Chondrocyte (in vitro differentiated cells): ENCODE data around the gene FGD3. TPM values are rescaled to one million over a fixed set of nuclear protein-coding genes. Genes with fewer than 3 reads are reported as not detected.

Experiments used
- DNase-seq: peaks from one replicate; pipeline ENCODE4 v3.0.0; 2021; ENCODE audit warnings: mixed read lengths, low spot score
- H3K27ac Mint-ChIP-seq: one replicate; pipeline ENCODE4 v1.8.0; 2021; ENCODE audit warnings: mild to moderate bottlenecking, moderate library complexity, mixed read lengths; ENCODE audit not compliant: unreplicated experiment
- H3K27me3 Mint-ChIP-seq: 2 replicates; pipeline ENCODE4 v1.8.0; 2021; ENCODE audit warnings: low read depth, mixed read lengths
- H3K36me3 Mint-ChIP-seq: 2 replicates; pipeline ENCODE4 v1.8.0; 2021; ENCODE audit warnings: low read depth, mixed read lengths
- H3K4me1 Mint-ChIP-seq: 2 replicates; pipeline ENCODE4 v1.8.0; 2021; ENCODE audit warnings: low read depth, mild to moderate bottlenecking, mixed read lengths
- H3K4me3 Mint-ChIP-seq: one replicate; pipeline ENCODE4 v1.8.0; 2021; ENCODE audit warnings: mild to moderate bottlenecking, moderate library complexity, mixed read lengths; ENCODE audit not compliant: unreplicated experiment
- H3K9me3 Mint-ChIP-seq: 2 replicates; pipeline ENCODE4 v1.8.0; 2021; ENCODE audit warnings: low read depth, mixed read lengths
- CTCF ChIP-seq: fragments of 200-600 bp; sonication (generic); IDR thresholded peaks from 2 replicates; pipeline ENCODE4 v1.5.0; 2021; ENCODE audit warnings: antibody characterized with exemption, mild to moderate bottlenecking, moderate library complexity
- total RNA-seq: library from RNA; stranded (reverse); gene quantifications from 3 replicates; pipeline ENCODE4 v1.2.1, GENCODE V29; 2021

The FGD3 gene
- total RNA-seq, 1 donor from 2014 or later, result not detected

GRCh38 chr9:93002700-93003099 lies 55.4 kb downstream of the FGD3 start:
- Mint-ChIP-seq H3K4me1 (no peaks in the 10 kb centered on the region), H3K36me3 (peaks cover 2% of the 10 kb centered on the region), H3K9me3 (peaks cover 7% of the 10 kb centered on the region), H3K27ac (no peak overlapping the region), H3K4me3 (no peak overlapping the region), H3K27me3 (peaks cover 41% of the 10 kb centered on the region)
- no peak for DNase-seq
- TF ChIP-seq CTCF, result no peak

- no peaks in the 10 kb centered on the region for H3K4me1 Mint-ChIP-seq
- H3K27ac Mint-ChIP-seq, result no peak overlapping the region
- H3K27me3 Mint-ChIP-seq, result peaks cover 37% of the 10 kb centered on the region
- H3K9me3 Mint-ChIP-seq, result peaks cover 3% of the 10 kb centered on the region
- DNase-seq, result no peak
- peak; percentile 83 for TF ChIP-seq CTCF
- no peak overlapping the region for H3K4me3 Mint-ChIP-seq
- peaks cover 2% of the 10 kb centered on the region for H3K36me3 Mint-ChIP-seq
These were observed 56.5 kb downstream of the FGD3 start for GRCh38 chr9:93003552-93004407.

DNA sequence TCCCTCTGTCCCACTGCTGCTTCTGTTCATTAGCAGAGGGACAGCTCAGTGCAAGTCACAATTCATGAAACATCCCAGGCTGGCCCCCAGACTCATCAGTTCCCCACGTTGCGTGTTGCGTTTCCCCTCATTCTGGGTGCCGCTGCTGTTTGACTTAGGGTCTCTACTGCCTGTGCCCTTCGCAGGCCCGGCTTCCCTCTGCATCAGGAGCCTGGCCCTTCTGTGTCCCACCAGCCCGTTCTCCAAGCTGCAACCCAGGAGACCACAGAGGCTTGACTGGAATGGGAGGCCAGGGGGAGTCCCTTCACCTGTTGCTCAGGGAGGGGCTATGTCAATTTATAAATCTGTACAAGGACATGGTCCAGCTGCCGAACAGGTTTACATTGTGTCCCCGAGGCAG lies 57.2 kb downstream of the FGD3 start:
- peaks cover 40% of the 10 kb centered on the region for H3K27me3 Mint-ChIP-seq
- no peak overlapping the region for H3K27ac Mint-ChIP-seq
- no peak for DNase-seq

GRCh38 chr9:93005876-93006275 lies 58.6 kb downstream of the FGD3 start:
- Mint-ChIP-seq H3K36me3 (no peaks in the 10 kb centered on the region), H3K4me1 (no peaks in the 10 kb centered on the region), H3K4me3 (no peak overlapping the region), H3K9me3 (peaks cover 1% of the 10 kb centered on the region), H3K27me3 (peaks cover 39% of the 10 kb centered on the region), H3K27ac (no peak overlapping the region)
- DNase-seq, result no peak
- TF ChIP-seq CTCF, result no peak

More for the DNA sequence above, 57.2 kb downstream of the FGD3 start:
- Mint-ChIP-seq H3K4me3 (no peak overlapping the region), H3K9me3 (peaks cover 3% of the 10 kb centered on the region), H3K36me3 (peaks cover 2% of the 10 kb centered on the region), H3K4me1 (no peaks in the 10 kb centered on the region)
- no peak for TF ChIP-seq CTCF

DNA sequence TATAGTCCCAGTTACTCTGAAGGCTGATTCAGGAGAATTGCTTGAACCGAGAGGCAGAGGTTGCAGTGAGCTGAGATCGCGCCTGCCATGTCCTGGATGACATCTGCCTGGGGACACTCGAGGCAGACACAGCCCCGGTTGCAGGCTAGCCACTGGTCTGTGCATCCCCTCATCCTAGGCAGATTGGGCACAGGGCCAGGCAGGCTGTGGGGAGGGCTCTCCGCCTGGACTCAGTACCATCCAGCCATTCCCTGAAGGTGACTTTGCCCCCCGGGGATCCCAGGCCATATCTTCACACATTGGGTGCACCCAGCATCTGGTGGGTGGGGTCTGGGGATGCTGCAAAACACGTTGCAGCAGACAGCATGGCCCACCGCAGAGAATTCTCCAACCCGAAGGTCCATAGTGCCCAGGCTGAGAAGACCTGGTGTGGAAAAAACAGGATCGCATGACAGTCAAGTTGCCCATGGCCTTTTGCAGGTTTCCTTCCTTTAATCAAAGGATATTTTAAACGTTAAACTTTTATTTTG lies 60.3 kb downstream of the FGD3 start:
- H3K27ac Mint-ChIP-seq, result no peak overlapping the region
- H3K9me3 Mint-ChIP-seq, result no peaks in the 10 kb centered on the region
- H3K4me1 Mint-ChIP-seq, result no peaks in the 10 kb centered on the region
- peaks cover 29% of the 10 kb centered on the region for H3K27me3 Mint-ChIP-seq
- no peak for DNase-seq
- no peaks in the 10 kb centered on the region for H3K36me3 Mint-ChIP-seq
- no peak for TF ChIP-seq CTCF
- H3K4me3 Mint-ChIP-seq, result no peak overlapping the region
